Ovary (tissue), 3 donors: ENCODE measurements around the gene PLEKHA7.

Experiments
- CTCF ChIP-seq, 3 donors: fragments of 450-650 bp in 2 of 3; fragments of 200-600 bp in 1 of 3; IDR thresholded peaks; one replicate each; pipeline versions ENCODE4 v1.5.1 to v1.8.0; 2016 to 2022; ENCODE audit warnings: antibody characterized with exemption in 3 of 3, mild to moderate bottlenecking in 1 of 3
- EP300 ChIP-seq: sonication (generic); formaldehyde crosslinking; IDR thresholded peaks from one replicate; pipeline ENCODE4 v1.6.1; 2017; ENCODE audit warnings: antibody characterized with exemption
- POLR2A ChIP-seq: fragments of 450-650 bp; IDR thresholded peaks from one replicate; pipeline ENCODE4 v1.6.1; 2017; ENCODE audit warnings: antibody characterized with exemption, mild to moderate bottlenecking, moderate library complexity
- donor health status: DM: no; HTN: no; CAD: no.

DNA sequence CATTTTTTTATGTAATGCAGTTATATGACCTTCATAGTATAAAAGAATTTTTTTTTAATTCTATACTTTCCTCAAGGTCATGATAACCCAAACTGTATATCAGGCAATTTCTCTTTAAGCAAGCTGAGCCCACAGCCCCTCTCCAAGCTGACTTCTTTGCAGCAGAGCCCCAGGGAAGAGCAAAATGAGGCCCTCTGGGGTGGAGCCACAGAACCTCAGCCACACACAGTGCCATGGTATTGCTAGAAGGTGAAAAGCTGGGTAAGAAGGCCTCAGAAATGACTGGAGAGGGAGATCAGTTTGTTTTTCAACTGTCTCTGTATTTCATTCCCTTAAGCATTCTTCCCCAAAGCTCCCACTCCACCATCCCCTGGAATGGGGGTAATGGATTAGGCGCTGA, 108.8 kb downstream of the PLEKHA7 start:
- TF ChIP-seq POLR2A, result no peak
- no peak for TF ChIP-seq CTCF (IDR thresholded peaks at IDR 0.05)
- no peak for TF ChIP-seq EP300
